GM19397 (cell line): ENCODE data around the gene KIAA1671.

Experiments
- ATAC-seq: cut with Tn5 transposase; IDR thresholded peaks from one replicate; pipeline ENCODE4 v1.9.1; 2021; ENCODE audit warnings: mild to moderate bottlenecking, moderate library complexity; ENCODE audit not compliant: unreplicated experiment

Gene KIAA1671

GRCh38 chr22:24950272-24950902, 2.1 kb upstream of the KIAA1671 start:
- no peak for ATAC-seq

- ATAC-seq, result no peak
These were observed 394 bp downstream of the KIAA1671 start for GRCh38 chr22:24952837-24953383.

- ATAC-seq, result no peak
These were observed 1.0 kb downstream of the KIAA1671 start for GRCh38 chr22:24953384-24954113.

- ATAC-seq, result no peak
These were observed 1.6 kb downstream of the KIAA1671 start for GRCh38 chr22:24954114-24954463.

GRCh38 chr22:24954856-24955255, 2.3 kb downstream of the KIAA1671 start:
- ATAC-seq, result no peak

GRCh38 chr22:24957043-24957442, 4.5 kb downstream of the KIAA1671 start:
- ATAC-seq, result no peak

GRCh38 chr22:24961217-24961844, 8.8 kb downstream of the KIAA1671 start:
- no peak for ATAC-seq

- no peak for ATAC-seq
These were observed 9.6 kb downstream of the KIAA1671 start for GRCh38 chr22:24962094-24962493.

GRCh38 chr22:24962835-24963234, 10.3 kb downstream of the KIAA1671 start:
- ATAC-seq, result no peak

GRCh38 chr22:24964441-24964840, 11.9 kb downstream of the KIAA1671 start:
- ATAC-seq, result no peak

GRCh38 chr22:24965822-24966626, 13.5 kb downstream of the KIAA1671 start:
- no peak for ATAC-seq

- ATAC-seq, result no peak
These were observed 15.6 kb downstream of the KIAA1671 start for GRCh38 chr22:24968066-24968561.

- ATAC-seq, result no peak
These were observed 17.2 kb downstream of the KIAA1671 start for GRCh38 chr22:24969560-24970301.

GRCh38 chr22:24972369-24972768, 19.9 kb downstream of the KIAA1671 start:
- no peak for ATAC-seq

GRCh38 chr22:24973872-24974271, 21.4 kb downstream of the KIAA1671 start:
- ATAC-seq, result no peak

- no peak for ATAC-seq
These were observed 22.7 kb downstream of the KIAA1671 start for GRCh38 chr22:24975125-24975640.

- no peak for ATAC-seq
These were observed 23.4 kb downstream of the KIAA1671 start for GRCh38 chr22:24975813-24976341.

GRCh38 chr22:24976442-24977218, 24.1 kb downstream of the KIAA1671 start:
- ATAC-seq, result no peak
